K562 (cell line): ENCODE measurements around the gene ATP6V0C. TPM values are rescaled to one million over a fixed set of nuclear protein-coding genes. Genes with fewer than 3 reads are reported as not detected.

Experiments used
- CEBPB ChIP-seq: fragments of 450-650 bp; IDR thresholded peaks from 2 replicates; pipeline ENCODE4 v1.6.1; 2016; ENCODE audit warnings: missing genetic modification characterization, missing compliant biosample characterization
- DIDO1 ChIP-seq: fragments of 450-650 bp; IDR thresholded peaks from 2 replicates; pipeline ENCODE4 v1.6.1; 2016; ENCODE audit warnings: low read depth, missing biosample characterization, missing genetic modification characterization
- HNRNPLL ChIP-seq: fragments of 200-400 bp; formaldehyde crosslinking; IDR thresholded peaks from 2 replicates; pipeline ENCODE4 v1.6.1; 2017; ENCODE audit warnings: low read length, low read depth, mild to moderate bottlenecking; ENCODE audit not compliant: poor library complexity, severe bottlenecking
- PYGO2 ChIP-seq: fragments of 450-650 bp; IDR thresholded peaks from 2 replicates; pipeline ENCODE4 v1.6.1; 2016; ENCODE audit warnings: mild to moderate bottlenecking, missing genetic modification characterization, moderate library complexity, missing compliant biosample characterization
- RBM34 ChIP-seq: fragments of 200-400 bp; formaldehyde crosslinking; IDR thresholded peaks from 2 replicates; pipeline ENCODE4 v1.6.1; 2018; ENCODE audit warnings: low read length, borderline replicate concordance; ENCODE audit not compliant: insufficient read depth
- RUNX1 ChIP-seq: sonication (generic); IDR thresholded peaks from 2 replicates; pipeline ENCODE4 v1.6.1; 2016; ENCODE audit warnings: antibody characterized with exemption, low read depth
- TBP ChIP-seq: optimal IDR thresholded peaks from 2 replicates; pipeline ENCODE3; 2011; ENCODE audit warnings: low read depth, low read length, improper control_type of control experiment
- polyA plus RNA-seq, 8 experiments: library from polyadenylated mRNA; depleted of rRNA in 4 of 8; stranded (reverse) in 5 of 8; unstranded in 3 of 8; fragments of >200 nt; fragmentation: Nextera tagmentation in 2 of 8; fragmentation: Illumina TruSeq in 1 of 8; extraction: Ambion mirVana in 2 of 8; extraction: Trizol in 1 of 8; gene quantifications; 2 replicates each; pipeline versions ENCODE4 v1.2.1 to v1.2.3, GENCODE V29; 2011 to 2014; ENCODE audit warnings: inconsistent platforms in 1 of 8, missing spikeins in 1 of 8
- total RNA-seq, 7 experiments: library from RNA; depleted of rRNA in 6 of 7; stranded (reverse); fragments of >200 nt in 6 of 7; fragmentation: Illumina TruSeq in 2 of 7; extraction: Trizol in 2 of 7; gene quantifications; 2 replicates each; pipeline versions ENCODE4 v1.2.1 to v1.2.3, GENCODE V29; 2011 to 2021; ENCODE audit warnings: low replicate concordance in 1 of 7
- TF ChIP-seq, protein P1 (sequence below), 2 experiments: fragments of 450-650 bp in 1 of 2; sonication (generic) in 1 of 2; formaldehyde crosslinking in 1 of 2; IDR thresholded peaks in 1 of 2; conservative IDR thresholded peaks in 1 of 2; 2 replicates each; pipeline versions ENCODE4 v1.6.1 to v1.8.1; 2016 to 2023; ENCODE audit warnings: mild to moderate bottlenecking in 2 of 2, moderate library complexity in 2 of 2, inconsistent platforms in 1 of 2, missing genetic modification reagents in 1 of 2
- TF ChIP-seq, protein P2 (sequence below), 2 experiments: IDR thresholded peaks in 1 of 2; conservative IDR thresholded peaks in 1 of 2; 2 replicates each; pipeline ENCODE4 v1.6.1; 2016; ENCODE audit warnings: low read depth in 2 of 2, mild to moderate bottlenecking in 1 of 2, missing compliant biosample characterization in 1 of 2, missing genetic modification characterization in 1 of 2, moderate library complexity in 1 of 2
- TF ChIP-seq, protein P3 (sequence below): fragments of 250-450 bp; sonication (Bioruptor Pico); IDR thresholded peaks from 2 replicates; pipeline ENCODE4 v1.5.0; 2022; ENCODE audit warnings: mild to moderate bottlenecking
- TF ChIP-seq, protein P4 (sequence below): sonication (generic); formaldehyde crosslinking; IDR thresholded peaks from 2 replicates; pipeline ENCODE4 v1.8.0; 2023; ENCODE audit warnings: missing genetic modification reagents, mild to moderate bottlenecking, borderline replicate concordance
- TF ChIP-seq, protein P5 (sequence below): sonication (generic); formaldehyde crosslinking; IDR thresholded peaks from 2 replicates; pipeline ENCODE4 v1.8.1; 2023; ENCODE audit warnings: mild to moderate bottlenecking, missing genetic modification reagents

The ATP6V0C gene
- total and polyA plus RNA-seq, 9 of the 15 experiments (the other 6 are each of a cell fraction or from before 2014, with no cell fraction given): 2.9 to 228 (median 22.7) TPM

DNA sequence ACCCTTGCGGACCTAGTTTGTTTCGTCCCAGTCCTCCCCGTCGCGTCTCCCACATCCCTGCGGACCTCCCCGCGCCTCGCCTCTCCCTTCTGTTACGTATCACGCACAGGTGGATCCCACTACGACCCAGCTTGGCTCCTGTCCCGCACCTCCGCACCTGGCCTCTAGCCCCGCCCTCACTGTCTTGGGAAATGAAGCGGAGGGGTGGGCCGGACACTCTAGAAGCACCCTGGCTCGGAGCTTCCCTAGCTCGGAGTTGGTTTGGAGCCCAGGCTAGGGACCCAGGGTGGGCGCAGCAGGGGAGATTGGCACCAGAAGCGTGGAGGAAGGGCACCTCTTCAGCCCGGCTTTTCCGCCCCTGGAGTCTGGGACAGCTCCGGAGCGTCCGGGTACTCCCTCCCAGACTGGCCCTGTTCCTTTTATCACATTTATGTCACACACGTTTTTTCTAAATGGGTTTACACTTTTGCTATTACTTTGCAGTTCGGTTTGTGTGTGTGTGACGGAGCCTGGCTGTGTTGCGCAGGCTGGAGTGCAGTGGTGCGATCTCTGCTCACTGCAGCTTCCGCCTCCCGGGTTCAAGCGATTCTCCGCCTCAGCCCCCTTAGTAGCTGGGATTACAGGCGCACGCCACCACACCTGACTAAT is 18.9 kb downstream of the ATP6V0C start (continued):
- TF ChIP-seq, protein P1, sequence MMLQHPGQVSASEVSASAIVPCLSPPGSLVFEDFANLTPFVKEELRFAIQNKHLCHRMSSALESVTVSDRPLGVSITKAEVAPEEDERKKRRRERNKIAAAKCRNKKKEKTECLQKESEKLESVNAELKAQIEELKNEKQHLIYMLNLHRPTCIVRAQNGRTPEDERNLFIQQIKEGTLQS (IDR thresholded peaks at IDR 0.05): no peak
- TF ChIP-seq, protein P1 (CRISPR knock-in tag; conservative IDR thresholded peaks at IDR 0.05): no peak
- no peak for TF ChIP-seq DIDO1
- TF ChIP-seq, protein P2, sequence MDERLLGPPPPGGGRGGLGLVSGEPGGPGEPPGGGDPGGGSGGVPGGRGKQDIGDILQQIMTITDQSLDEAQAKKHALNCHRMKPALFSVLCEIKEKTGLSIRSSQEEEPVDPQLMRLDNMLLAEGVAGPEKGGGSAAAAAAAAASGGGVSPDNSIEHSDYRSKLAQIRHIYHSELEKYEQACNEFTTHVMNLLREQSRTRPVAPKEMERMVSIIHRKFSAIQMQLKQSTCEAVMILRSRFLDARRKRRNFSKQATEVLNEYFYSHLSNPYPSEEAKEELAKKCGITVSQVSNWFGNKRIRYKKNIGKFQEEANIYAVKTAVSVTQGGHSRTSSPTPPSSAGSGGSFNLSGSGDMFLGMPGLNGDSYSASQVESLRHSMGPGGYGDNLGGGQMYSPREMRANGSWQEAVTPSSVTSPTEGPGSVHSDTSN (CRISPR knock-in tag; IDR thresholded peaks at IDR 0.05; ENCODE audit: low read depth): no peak
- TF ChIP-seq, protein P2 (tag; conservative IDR thresholded peaks at IDR 0.05; ENCODE audit: low read depth): no peak
- TF ChIP-seq, protein P3, sequence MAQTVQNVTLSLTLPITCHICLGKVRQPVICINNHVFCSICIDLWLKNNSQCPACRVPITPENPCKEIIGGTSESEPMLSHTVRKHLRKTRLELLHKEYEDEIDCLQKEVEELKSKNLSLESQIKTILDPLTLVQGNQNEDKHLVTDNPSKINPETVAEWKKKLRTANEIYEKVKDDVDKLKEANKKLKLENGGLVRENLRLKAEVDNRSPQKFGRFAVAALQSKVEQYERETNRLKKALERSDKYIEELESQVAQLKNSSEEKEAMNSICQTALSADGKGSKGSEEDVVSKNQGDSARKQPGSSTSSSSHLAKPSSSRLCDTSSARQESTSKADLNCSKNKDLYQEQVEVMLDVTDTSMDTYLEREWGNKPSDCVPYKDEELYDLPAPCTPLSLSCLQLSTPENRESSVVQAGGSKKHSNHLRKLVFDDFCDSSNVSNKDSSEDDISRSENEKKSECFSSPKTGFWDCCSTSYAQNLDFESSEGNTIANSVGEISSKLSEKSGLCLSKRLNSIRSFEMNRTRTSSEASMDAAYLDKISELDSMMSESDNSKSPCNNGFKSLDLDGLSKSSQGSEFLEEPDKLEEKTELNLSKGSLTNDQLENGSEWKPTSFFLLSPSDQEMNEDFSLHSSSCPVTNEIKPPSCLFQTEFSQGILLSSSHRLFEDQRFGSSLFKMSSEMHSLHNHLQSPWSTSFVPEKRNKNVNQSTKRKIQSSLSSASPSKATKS (CRISPR knock-in tag): no peak
- no peak for TF ChIP-seq PYGO2 (tag)
- no peak for TF ChIP-seq TBP
- TF ChIP-seq RUNX1: no peak
- TF ChIP-seq HNRNPLL: peak; percentile 35
- TF ChIP-seq RBM34: no peak
- TF ChIP-seq, protein P4, sequence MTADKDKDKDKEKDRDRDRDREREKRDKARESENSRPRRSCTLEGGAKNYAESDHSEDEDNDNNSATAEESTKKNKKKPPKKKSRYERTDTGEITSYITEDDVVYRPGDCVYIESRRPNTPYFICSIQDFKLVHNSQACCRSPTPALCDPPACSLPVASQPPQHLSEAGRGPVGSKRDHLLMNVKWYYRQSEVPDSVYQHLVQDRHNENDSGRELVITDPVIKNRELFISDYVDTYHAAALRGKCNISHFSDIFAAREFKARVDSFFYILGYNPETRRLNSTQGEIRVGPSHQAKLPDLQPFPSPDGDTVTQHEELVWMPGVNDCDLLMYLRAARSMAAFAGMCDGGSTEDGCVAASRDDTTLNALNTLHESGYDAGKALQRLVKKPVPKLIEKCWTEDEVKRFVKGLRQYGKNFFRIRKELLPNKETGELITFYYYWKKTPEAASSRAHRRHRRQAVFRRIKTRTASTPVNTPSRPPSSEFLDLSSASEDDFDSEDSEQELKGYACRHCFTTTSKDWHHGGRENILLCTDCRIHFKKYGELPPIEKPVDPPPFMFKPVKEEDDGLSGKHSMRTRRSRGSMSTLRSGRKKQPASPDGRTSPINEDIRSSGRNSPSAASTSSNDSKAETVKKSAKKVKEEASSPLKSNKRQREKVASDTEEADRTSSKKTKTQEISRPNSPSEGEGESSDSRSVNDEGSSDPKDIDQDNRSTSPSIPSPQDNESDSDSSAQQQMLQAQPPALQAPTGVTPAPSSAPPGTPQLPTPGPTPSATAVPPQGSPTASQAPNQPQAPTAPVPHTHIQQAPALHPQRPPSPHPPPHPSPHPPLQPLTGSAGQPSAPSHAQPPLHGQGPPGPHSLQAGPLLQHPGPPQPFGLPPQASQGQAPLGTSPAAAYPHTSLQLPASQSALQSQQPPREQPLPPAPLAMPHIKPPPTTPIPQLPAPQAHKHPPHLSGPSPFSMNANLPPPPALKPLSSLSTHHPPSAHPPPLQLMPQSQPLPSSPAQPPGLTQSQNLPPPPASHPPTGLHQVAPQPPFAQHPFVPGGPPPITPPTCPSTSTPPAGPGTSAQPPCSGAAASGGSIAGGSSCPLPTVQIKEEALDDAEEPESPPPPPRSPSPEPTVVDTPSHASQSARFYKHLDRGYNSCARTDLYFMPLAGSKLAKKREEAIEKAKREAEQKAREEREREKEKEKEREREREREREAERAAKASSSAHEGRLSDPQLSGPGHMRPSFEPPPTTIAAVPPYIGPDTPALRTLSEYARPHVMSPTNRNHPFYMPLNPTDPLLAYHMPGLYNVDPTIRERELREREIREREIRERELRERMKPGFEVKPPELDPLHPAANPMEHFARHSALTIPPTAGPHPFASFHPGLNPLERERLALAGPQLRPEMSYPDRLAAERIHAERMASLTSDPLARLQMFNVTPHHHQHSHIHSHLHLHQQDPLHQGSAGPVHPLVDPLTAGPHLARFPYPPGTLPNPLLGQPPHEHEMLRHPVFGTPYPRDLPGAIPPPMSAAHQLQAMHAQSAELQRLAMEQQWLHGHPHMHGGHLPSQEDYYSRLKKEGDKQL (CRISPR knock-in tag): 0 out of 2 replicates have a peak, but pooled peaks have one; percentile 76
- TF ChIP-seq CEBPB (tag): no peak
- TF ChIP-seq, protein P5, sequence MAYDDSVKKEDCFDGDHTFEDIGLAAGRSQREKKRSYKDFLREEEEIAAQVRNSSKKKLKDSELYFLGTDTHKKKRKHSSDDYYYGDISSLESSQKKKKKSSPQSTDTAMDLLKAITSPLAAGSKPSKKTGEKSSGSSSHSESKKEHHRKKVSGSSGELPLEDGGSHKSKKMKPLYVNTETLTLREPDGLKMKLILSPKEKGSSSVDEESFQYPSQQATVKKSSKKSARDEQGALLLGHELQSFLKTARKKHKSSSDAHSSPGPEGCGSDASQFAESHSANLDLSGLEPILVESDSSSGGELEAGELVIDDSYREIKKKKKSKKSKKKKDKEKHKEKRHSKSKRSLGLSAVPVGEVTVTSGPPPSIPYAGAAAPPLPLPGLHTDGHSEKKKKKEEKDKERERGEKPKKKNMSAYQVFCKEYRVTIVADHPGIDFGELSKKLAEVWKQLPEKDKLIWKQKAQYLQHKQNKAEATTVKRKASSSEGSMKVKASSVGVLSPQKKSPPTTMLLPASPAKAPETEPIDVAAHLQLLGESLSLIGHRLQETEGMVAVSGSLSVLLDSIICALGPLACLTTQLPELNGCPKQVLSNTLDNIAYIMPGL (CRISPR knock-in tag): no peak
